ENCODE data around the gene SLC22A1. TPM values are rescaled to one million over a fixed set of nuclear protein-coding genes. Genes with fewer than 3 reads are reported as not detected.
"Not testable (repeated sequence)": the region's sequence is repeated elsewhere in the genome, so short reads cannot be mapped to it uniquely, and the experiment has no call there.

SLC22A1 gene
- polyA plus RNA-seq, 1 donor from 2014 or later: 0.71 TPM

DNA sequence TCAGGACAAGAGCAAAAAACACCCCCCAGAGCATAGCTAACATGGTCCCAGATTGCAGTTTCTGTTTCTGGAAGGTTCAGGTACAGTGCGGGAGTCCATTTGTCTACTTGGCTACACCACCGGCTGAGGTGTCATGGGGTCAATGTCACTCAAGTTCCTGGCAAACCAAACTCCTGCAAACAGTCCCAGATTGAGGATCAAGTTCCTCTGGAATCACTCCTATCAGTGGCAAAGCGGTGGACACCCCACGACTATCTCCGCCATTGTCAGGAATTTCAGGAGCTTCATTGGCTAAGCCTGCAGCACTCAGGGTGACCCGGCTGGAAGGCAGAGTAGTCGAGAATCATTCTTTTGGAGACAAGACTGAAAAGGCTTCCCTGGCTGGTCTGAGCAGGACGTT lies 41.8 kb downstream of the SLC22A1 start:
- no peaks in the 10 kb centered on the region for H3K27me3 ChIP-seq (ENCODE audit: insufficient read depth, low read depth, low read length)
- H3F3A ChIP-seq (ENCODE audit: insufficient read depth, low read length, poor library complexity, severe bottlenecking): no peaks in the 10 kb centered on the region
- no peaks in the 10 kb centered on the region for H3K36me3 ChIP-seq (ENCODE audit: insufficient read depth, low read length)

DNA sequence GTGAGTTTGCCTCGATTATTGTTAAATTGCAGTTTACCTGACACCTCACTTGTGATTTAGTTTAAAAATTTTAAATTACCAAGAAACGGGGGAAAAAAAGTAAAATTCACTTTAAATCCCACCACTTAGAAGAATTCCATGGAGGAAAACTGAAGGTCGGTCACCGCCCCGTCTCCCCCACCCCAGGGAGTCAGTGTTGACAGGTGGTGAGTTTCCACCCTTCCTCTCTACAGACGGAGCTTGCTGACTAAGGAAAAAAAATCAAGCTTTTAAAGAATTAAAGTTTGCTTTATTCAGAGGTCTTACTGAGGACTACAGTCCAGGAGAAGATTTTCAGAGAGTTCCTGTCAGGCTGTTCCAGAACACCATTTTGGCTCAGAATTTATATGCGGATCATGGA lies 42.3 kb downstream of the SLC22A1 start:
- H2AFZ ChIP-seq (ENCODE audit: low read depth, low read length): no peak overlapping the region
- H3K36me3 ChIP-seq (ENCODE audit: insufficient read depth, low read length): no peaks in the 10 kb centered on the region
- no peaks in the 10 kb centered on the region for H3K9me2 ChIP-seq (ENCODE audit: insufficient read depth, low read length)
- no peaks in the 10 kb centered on the region for H3K79me2 ChIP-seq (replicated peaks; ENCODE audit: insufficient read depth, low read length)
- no peaks in the 10 kb centered on the region for H3K9me3 ChIP-seq (ENCODE audit: low read length)
- no peak overlapping the region for H3K4me3 ChIP-seq (ENCODE audit: low read length)
- TF ChIP-seq EZH2 (IDR thresholded peaks at IDR 0.05; ENCODE audit: borderline replicate concordance, insufficient read depth, low read length, poor library complexity, severe bottlenecking): no peak
- no peak for TF ChIP-seq SMC3 (conservative IDR thresholded peaks at IDR 0.05; ENCODE audit: poor library complexity)
- no peak for TF ChIP-seq POLR2AphosphoS5 (IDR thresholded peaks at IDR 0.05)
- TF ChIP-seq TAF1 (IDR thresholded peaks at IDR 0.05; ENCODE audit: low read depth): no peak
- TF ChIP-seq, protein P1, sequence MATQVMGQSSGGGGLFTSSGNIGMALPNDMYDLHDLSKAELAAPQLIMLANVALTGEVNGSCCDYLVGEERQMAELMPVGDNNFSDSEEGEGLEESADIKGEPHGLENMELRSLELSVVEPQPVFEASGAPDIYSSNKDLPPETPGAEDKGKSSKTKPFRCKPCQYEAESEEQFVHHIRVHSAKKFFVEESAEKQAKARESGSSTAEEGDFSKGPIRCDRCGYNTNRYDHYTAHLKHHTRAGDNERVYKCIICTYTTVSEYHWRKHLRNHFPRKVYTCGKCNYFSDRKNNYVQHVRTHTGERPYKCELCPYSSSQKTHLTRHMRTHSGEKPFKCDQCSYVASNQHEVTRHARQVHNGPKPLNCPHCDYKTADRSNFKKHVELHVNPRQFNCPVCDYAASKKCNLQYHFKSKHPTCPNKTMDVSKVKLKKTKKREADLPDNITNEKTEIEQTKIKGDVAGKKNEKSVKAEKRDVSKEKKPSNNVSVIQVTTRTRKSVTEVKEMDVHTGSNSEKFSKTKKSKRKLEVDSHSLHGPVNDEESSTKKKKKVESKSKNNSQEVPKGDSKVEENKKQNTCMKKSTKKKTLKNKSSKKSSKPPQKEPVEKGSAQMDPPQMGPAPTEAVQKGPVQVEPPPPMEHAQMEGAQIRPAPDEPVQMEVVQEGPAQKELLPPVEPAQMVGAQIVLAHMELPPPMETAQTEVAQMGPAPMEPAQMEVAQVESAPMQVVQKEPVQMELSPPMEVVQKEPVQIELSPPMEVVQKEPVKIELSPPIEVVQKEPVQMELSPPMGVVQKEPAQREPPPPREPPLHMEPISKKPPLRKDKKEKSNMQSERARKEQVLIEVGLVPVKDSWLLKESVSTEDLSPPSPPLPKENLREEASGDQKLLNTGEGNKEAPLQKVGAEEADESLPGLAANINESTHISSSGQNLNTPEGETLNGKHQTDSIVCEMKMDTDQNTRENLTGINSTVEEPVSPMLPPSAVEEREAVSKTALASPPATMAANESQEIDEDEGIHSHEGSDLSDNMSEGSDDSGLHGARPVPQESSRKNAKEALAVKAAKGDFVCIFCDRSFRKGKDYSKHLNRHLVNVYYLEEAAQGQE (IDR thresholded peaks at IDR 0.05; ENCODE audit: borderline replicate concordance): no peak
- TF ChIP-seq EP300 (conservative IDR thresholded peaks at IDR 0.05; ENCODE audit: poor library complexity, severe bottlenecking): no peak
- no peak for TF ChIP-seq RAD21 (conservative IDR thresholded peaks at IDR 0.05)
- TF ChIP-seq, protein P2, sequence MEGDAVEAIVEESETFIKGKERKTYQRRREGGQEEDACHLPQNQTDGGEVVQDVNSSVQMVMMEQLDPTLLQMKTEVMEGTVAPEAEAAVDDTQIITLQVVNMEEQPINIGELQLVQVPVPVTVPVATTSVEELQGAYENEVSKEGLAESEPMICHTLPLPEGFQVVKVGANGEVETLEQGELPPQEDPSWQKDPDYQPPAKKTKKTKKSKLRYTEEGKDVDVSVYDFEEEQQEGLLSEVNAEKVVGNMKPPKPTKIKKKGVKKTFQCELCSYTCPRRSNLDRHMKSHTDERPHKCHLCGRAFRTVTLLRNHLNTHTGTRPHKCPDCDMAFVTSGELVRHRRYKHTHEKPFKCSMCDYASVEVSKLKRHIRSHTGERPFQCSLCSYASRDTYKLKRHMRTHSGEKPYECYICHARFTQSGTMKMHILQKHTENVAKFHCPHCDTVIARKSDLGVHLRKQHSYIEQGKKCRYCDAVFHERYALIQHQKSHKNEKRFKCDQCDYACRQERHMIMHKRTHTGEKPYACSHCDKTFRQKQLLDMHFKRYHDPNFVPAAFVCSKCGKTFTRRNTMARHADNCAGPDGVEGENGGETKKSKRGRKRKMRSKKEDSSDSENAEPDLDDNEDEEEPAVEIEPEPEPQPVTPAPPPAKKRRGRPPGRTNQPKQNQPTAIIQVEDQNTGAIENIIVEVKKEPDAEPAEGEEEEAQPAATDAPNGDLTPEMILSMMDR (IDR thresholded peaks at IDR 0.05; ENCODE audit: poor library complexity, severe bottlenecking): no peak
- no peak for TF ChIP-seq MXI1 (conservative IDR thresholded peaks at IDR 0.05; ENCODE audit: poor library complexity, severe bottlenecking)
- no peak overlapping the region for H3K4me2 ChIP-seq (ENCODE audit: low read length)
- no peaks in the 10 kb centered on the region for H4K20me1 ChIP-seq (ENCODE audit: insufficient read depth)
- H3F3A ChIP-seq (ENCODE audit: insufficient read depth, low read length, poor library complexity, severe bottlenecking): no peaks in the 10 kb centered on the region
- H3K27me3 ChIP-seq (ENCODE audit: insufficient read depth, low read depth, low read length): no peaks in the 10 kb centered on the region
- H3K9ac ChIP-seq (ENCODE audit: low read length): no peak overlapping the region
- no peak overlapping the region for H3K27ac ChIP-seq (ENCODE audit: low read length)

More for the DNA sequence above, 41.8 kb downstream of the SLC22A1 start:
- Histone ChIP-seq H2AFZ (ENCODE audit: low read depth, low read length) (no peak overlapping the region), H3K79me2 (replicated peaks; ENCODE audit: insufficient read depth, low read length) (no peaks in the 10 kb centered on the region), H3K4me2 (ENCODE audit: low read length) (no peak overlapping the region), H3K9me2 (ENCODE audit: insufficient read depth, low read length) (no peaks in the 10 kb centered on the region), H3K9ac (ENCODE audit: low read length) (no peak overlapping the region), H3K27ac (ENCODE audit: low read length) (no peak overlapping the region), H4K20me1 (ENCODE audit: insufficient read depth) (no peaks in the 10 kb centered on the region), H3K9me3 (ENCODE audit: low read length) (no peaks in the 10 kb centered on the region), H3K4me3 (ENCODE audit: low read length) (no peak overlapping the region)
- TF ChIP-seq POLR2AphosphoS5 (IDR thresholded peaks at IDR 0.05) (no peak), RAD21 (conservative IDR thresholded peaks at IDR 0.05) (no peak), MXI1 (conservative IDR thresholded peaks at IDR 0.05; ENCODE audit: poor library complexity, severe bottlenecking) (no peak), SMC3 (conservative IDR thresholded peaks at IDR 0.05; ENCODE audit: poor library complexity) (no peak), EP300 (conservative IDR thresholded peaks at IDR 0.05; ENCODE audit: poor library complexity, severe bottlenecking) (no peak), TAF1 (IDR thresholded peaks at IDR 0.05; ENCODE audit: low read depth) (no peak), EZH2 (IDR thresholded peaks at IDR 0.05; ENCODE audit: borderline replicate concordance, insufficient read depth, low read length, poor library complexity, severe bottlenecking) (no peak)
- TF ChIP-seq, protein P1 (IDR thresholded peaks at IDR 0.05; ENCODE audit: borderline replicate concordance): no peak
- TF ChIP-seq, protein P2 (IDR thresholded peaks at IDR 0.05; ENCODE audit: poor library complexity, severe bottlenecking): no peak

DNA sequence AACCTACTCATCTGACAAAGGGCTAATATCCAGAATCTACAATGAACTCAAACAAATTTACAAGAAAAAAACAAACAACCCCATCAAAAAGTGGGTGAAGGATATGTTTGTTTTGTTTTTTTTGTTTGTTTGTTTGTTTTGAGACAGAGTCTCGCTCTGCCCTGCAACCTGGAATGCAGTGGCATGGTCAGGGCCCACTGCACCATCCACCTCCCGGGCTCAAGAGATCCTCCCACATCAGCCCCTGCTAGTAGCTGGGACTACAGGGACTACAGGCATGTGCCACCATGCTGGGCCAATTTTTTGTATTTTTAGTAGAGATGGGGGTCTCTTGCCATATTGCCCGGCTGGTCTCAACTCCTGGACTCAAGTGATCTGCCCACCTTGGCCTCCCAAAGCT lies 44.3 kb downstream of the SLC22A1 start:
- not testable (repeated sequence) for H3K9ac ChIP-seq (ENCODE audit: low read length); H3F3A ChIP-seq (ENCODE audit: insufficient read depth, low read length, poor library complexity, severe bottlenecking); H3K4me3 ChIP-seq (ENCODE audit: low read length); H3K27ac ChIP-seq (ENCODE audit: low read length); H3K27me3 ChIP-seq (ENCODE audit: insufficient read depth, low read depth, low read length); H3K36me3 ChIP-seq (ENCODE audit: insufficient read depth, low read length); H3K9me2 ChIP-seq (ENCODE audit: insufficient read depth, low read length); H2AFZ ChIP-seq (ENCODE audit: low read depth, low read length); H4K20me1 ChIP-seq (ENCODE audit: insufficient read depth); H3K9me3 ChIP-seq (ENCODE audit: low read length); H3K79me2 ChIP-seq (replicated peaks; ENCODE audit: insufficient read depth, low read length); H3K4me2 ChIP-seq (ENCODE audit: low read length)
